Calu3 (cell line): Measurements from ENCODE around the gene MYRIP. TPM values are rescaled to one million over a fixed set of nuclear protein-coding genes. Genes with fewer than 3 reads are reported as not detected.

Experiments used
- BruUV-seq: library from RNA; stranded (reverse); fragments of 400-500 nt; replicated peaks from 2 replicates; lab custom pipeline; 2021; lab: Mats Ljungman, UMichigan
- CTCF ChIA-PET: fragments of 300-600 bp; sonication (Branson Sonifier 250); formaldehyde crosslinking; loops from one replicate; lab custom pipeline; 2022; ENCODE audit warnings: antibody characterized with exemption; lab: Charles Lee
- DNase-seq: peaks from one replicate; pipeline ENCODE4 v3.0.0; 2022
- H3K27ac Mint-ChIP-seq: one replicate; pipeline ENCODE4 v1.8.0; 2022; ENCODE audit warnings: mixed read lengths; ENCODE audit not compliant: unreplicated experiment
- H3K27me3 Mint-ChIP-seq: one replicate; pipeline ENCODE4 v1.8.0; 2022; ENCODE audit warnings: mixed read lengths; ENCODE audit not compliant: unreplicated experiment
- H3K36me3 Mint-ChIP-seq: one replicate; pipeline ENCODE4 v1.8.0; 2022; ENCODE audit warnings: mild to moderate bottlenecking, moderate library complexity, mixed read lengths; ENCODE audit not compliant: insufficient read depth, unreplicated experiment
- H3K4me1 Mint-ChIP-seq: one replicate; pipeline ENCODE4 v1.8.0; 2022; ENCODE audit warnings: mild to moderate bottlenecking, low read depth, mixed read lengths; ENCODE audit not compliant: unreplicated experiment
- H3K4me3 Mint-ChIP-seq: one replicate; pipeline ENCODE4 v1.8.0; 2022; ENCODE audit warnings: mild to moderate bottlenecking, low read depth, moderate library complexity, mixed read lengths; ENCODE audit not compliant: unreplicated experiment
- H3K9me3 Mint-ChIP-seq: one replicate; pipeline ENCODE4 v1.8.0; 2022; ENCODE audit warnings: low read depth, mixed read lengths; ENCODE audit not compliant: unreplicated experiment
- intact Hi-C: fragments of 100-400 bp; cut with micrococcal nuclease; formaldehyde crosslinking; loops from one replicate; pipeline ENCODE4 v1.10.0; 2022; ENCODE audit not compliant: unreplicated experiment
- total RNA-seq: library from RNA; stranded (reverse); gene quantifications from 2 replicates; pipeline ENCODE4 v1.2.3, GENCODE V29; 2022
- TF ChIP-seq, protein P1 (sequence below): fragments of 200-600 bp; IDR thresholded peaks from one replicate; pipeline ENCODE4 v1.8.0; 2022; ENCODE audit warnings: antibody characterized with exemption; ENCODE audit not compliant: unreplicated experiment

The MYRIP gene
- total RNA-seq, 1 experiment from 2014 or later = 5.6 TPM

DNA sequence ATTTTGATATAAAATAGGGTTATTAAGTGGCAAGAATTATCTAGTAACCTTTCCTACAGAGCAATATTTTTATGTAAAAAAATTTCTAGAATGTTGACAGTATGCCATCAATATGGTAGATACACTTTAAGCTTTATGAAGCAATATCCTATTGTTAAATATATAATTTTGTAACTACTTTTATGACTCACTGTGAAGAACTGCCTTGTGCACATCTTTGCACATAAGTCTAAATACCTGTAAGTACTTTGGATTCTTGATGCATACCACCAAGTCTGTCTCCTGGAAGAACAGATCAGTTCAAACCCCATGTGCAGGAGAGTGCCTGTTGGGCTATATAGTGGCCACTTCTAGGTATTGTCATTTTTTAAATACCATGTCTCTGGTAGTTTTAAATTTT, 294.4 kb downstream of the MYRIP start:
- intact Hi-C loops = no loop called here
- H3K27ac Mint-ChIP-seq = no peak overlapping the region
- H3K9me3 Mint-ChIP-seq = peaks cover 4% of the 10 kb centered on the region
- no TSS peak for BruUV-seq
- H3K36me3 Mint-ChIP-seq = no peaks in the 10 kb centered on the region
- no peak for DNase-seq
- peaks cover 34% of the 10 kb centered on the region for H3K4me1 Mint-ChIP-seq
- no peak overlapping the region for H3K4me3 Mint-ChIP-seq
- CTCF ChIA-PET = no interaction called here
- no peaks in the 10 kb centered on the region for H3K27me3 Mint-ChIP-seq
- TF ChIP-seq, protein P1, sequence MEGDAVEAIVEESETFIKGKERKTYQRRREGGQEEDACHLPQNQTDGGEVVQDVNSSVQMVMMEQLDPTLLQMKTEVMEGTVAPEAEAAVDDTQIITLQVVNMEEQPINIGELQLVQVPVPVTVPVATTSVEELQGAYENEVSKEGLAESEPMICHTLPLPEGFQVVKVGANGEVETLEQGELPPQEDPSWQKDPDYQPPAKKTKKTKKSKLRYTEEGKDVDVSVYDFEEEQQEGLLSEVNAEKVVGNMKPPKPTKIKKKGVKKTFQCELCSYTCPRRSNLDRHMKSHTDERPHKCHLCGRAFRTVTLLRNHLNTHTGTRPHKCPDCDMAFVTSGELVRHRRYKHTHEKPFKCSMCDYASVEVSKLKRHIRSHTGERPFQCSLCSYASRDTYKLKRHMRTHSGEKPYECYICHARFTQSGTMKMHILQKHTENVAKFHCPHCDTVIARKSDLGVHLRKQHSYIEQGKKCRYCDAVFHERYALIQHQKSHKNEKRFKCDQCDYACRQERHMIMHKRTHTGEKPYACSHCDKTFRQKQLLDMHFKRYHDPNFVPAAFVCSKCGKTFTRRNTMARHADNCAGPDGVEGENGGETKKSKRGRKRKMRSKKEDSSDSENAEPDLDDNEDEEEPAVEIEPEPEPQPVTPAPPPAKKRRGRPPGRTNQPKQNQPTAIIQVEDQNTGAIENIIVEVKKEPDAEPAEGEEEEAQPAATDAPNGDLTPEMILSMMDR = no peak

DNA sequence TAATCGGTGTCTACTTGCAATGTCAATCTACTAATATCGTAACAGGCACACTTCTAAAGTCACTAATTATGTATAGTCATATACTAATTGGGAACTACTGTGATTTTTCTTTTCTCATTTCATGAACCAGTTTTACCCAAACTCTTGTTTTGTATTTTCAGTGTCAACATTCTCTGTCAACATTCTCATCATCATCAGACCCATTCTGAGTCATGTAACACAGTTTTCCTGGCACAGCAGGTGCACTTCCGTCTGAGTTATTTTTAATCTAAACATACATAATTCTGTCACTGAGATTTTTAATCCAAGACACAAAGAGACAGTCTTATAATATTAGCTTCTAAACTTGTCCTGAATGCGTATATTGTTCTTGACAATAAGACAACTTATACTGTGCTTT, 295.0 kb downstream of the MYRIP start:
- intact Hi-C loops = no loop called here
- TF ChIP-seq, protein P1 = no peak
- no peak overlapping the region for H3K27ac Mint-ChIP-seq
- no TSS peak for BruUV-seq
- no peaks in the 10 kb centered on the region for H3K27me3 Mint-ChIP-seq
- peaks cover 27% of the 10 kb centered on the region for H3K4me1 Mint-ChIP-seq
- H3K36me3 Mint-ChIP-seq = no peaks in the 10 kb centered on the region
- H3K4me3 Mint-ChIP-seq = no peak overlapping the region
- no peak for DNase-seq
- CTCF ChIA-PET = no interaction called here
- peaks cover 4% of the 10 kb centered on the region for H3K9me3 Mint-ChIP-seq

DNA sequence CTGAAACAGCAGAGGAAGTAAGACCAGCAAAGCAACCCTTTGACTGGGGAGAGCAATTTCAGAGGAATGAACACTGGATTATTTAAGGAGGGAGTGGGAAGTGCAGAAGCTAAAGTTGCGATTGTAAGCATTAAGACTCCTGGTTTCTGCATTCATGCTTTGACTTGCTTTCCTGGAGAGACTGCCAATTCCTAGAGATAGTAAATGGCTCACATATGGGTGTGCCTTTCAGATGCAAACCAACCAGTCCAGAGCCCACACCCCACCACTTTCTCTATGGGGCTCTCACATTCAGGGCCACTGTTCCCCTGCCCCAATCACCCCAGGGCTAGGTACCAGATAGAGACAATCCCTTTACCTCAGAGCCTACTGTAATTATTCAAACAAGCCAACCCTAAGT, 299.2 kb downstream of the MYRIP start:
- no peaks in the 10 kb centered on the region for H3K9me3 Mint-ChIP-seq
- CTCF ChIA-PET = no interaction called here
- intact Hi-C loops = no loop called here
- no peaks in the 10 kb centered on the region for H3K36me3 Mint-ChIP-seq
- H3K4me3 Mint-ChIP-seq = no peak overlapping the region
- BruUV-seq = no TSS peak
- H3K27me3 Mint-ChIP-seq = no peaks in the 10 kb centered on the region
- no peak for DNase-seq
- H3K27ac Mint-ChIP-seq = no peak overlapping the region
- H3K4me1 Mint-ChIP-seq = peaks cover 12% of the 10 kb centered on the region
- TF ChIP-seq, protein P1 = no peak

DNA sequence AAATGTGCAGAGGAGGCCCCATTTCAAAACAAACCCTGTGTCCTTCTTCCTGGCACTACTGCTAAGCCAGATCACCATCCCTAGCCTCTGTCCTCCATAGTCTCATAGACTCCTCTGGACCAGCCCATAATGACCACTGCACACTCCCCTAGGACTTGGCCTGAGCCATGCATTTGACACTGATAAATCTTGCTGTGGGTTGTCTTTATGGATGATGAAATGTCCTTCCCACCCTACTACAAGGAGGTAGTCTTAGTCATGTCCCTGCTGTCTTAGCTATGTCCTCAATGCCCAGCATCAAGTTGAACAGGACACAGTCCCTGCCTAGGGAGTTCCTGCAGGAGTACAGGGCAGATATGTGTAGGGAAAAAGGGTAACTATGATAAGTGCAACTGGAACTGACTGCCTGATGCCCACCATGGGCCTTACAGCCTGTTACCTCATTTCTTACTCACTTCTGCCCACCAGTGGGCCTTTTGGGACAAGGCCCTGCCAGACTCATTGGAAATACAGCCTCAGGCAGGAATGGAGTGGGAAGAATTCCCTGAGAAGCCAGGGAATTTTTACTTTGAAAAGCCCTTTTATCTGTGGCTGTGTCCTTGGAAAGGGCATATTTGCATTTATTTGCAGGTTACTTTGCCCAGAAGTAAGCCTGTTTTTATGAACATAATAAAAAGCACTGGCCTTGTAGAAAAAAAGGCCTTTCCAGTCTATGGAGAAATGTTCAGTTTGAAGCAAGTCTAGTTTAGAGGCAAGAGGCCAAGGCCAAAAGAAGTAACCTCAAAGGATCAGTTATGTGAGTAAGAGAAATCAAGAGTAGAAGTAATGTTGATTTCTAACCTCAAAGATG, 300.5 kb downstream of the MYRIP start:
- Mint-ChIP-seq H3K4me1 (peaks cover 20% of the 10 kb centered on the region), H3K27me3 (no peaks in the 10 kb centered on the region), H3K27ac (no peak overlapping the region), H3K4me3 (no peak overlapping the region), H3K9me3 (no peaks in the 10 kb centered on the region), H3K36me3 (no peaks in the 10 kb centered on the region)
- no peak for DNase-seq
- TF ChIP-seq, protein P1 = no peak
- BruUV-seq = no TSS peak
- CTCF ChIA-PET = interaction anchor here (0.7 kb wide), 1 partner anchor 33 kb away, joined by 3 read pairs; no protein-coding TSS in a partner anchor
- intact Hi-C loops = loop anchor here (10.0 kb wide), 1 partner anchor 385 kb away; no protein-coding TSS in a partner anchor
